DND-41 (cell line): ENCODE results near the gene PHACTR1.

Experiments used
- CTCF ChIP-seq: IDR thresholded peaks from 2 replicates; pipeline ENCODE4 v1.5.1; 2012; ENCODE audit warnings: borderline replicate concordance, low read length, moderate library complexity, mild to moderate bottlenecking; ENCODE audit not compliant: poor library complexity, severe bottlenecking; ENCODE audit errors: extremely low read depth
- EZH2 ChIP-seq: IDR thresholded peaks from 3 replicates; pipeline ENCODE4 v1.6.1; 2012; ENCODE audit warnings: borderline replicate concordance, low read depth, mild to moderate bottlenecking, moderate library complexity, low read length, inconsistent platforms; ENCODE audit not compliant: severe bottlenecking

- TF ChIP-seq CTCF (no peak), EZH2 (no peak)
Measured at GRCh38 chr6:13212538-13212937, 496.0 kb downstream of the PHACTR1 start.
